HL-60 (cell line): ENCODE results near the gene A3GALT2.

ENCODE experiments used
- CTCF ChIP-seq: IDR thresholded peaks from one replicate; pipeline ENCODE4 v1.5.1; 2011; ENCODE audit warnings: low read length, control low read depth, inconsistent platforms; ENCODE audit not compliant: insufficient read depth
- GABPA ChIP-seq: IDR thresholded peaks from 2 replicates; pipeline ENCODE4 v1.6.1; 2012; ENCODE audit warnings: low read depth
- POLR2AphosphoS5 ChIP-seq: IDR thresholded peaks from 2 replicates; pipeline ENCODE4 v1.6.1; 2012; ENCODE audit warnings: low read depth

DNA sequence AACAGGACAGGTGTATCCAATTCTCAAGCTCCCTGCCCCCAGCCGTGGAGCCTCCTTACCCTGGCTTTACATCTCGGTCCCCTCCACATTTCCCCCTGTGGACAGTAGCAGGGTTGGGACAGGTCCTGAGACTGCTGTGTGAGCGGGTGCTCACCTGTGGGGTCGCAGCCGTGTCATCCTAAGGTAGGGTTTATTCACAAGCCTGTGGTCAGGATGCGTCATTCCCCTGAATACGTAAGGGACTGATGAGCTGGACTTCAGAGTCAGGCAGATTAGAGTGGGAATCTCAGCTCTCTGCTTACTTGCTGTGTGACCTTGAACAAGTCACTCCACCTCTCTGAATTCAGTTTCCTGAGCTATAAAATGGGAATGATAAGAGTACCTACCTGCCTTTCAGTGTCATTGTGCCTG is 46.9 kb downstream of the A3GALT2 start:
- TF ChIP-seq POLR2AphosphoS5 (no peak), CTCF (no peak), GABPA (no peak)
